Right cardiac atrium (tissue), 5 donors: Measurements from ENCODE around the gene PRDM10. TPM values are rescaled to one million over a fixed set of nuclear protein-coding genes. Genes with fewer than 3 reads are reported as not detected.
A peak's percentile ranks its signal among the peaks of the same experiment; 100 is the strongest.

Source experiments
- ATAC-seq, 2 donors: fragments of 200-7000 bp; cut with Tn5 transposase; one replicate each; pipeline versions ENCODE4 v1.8.0 to v1.9.1; 2020; ENCODE audit warnings: moderate library complexity in 2 of 2, mild to moderate bottlenecking in 1 of 2
- DNase-seq, 3 donors: peaks; one replicate each; pipeline ENCODE4 v3.0.0-alpha.2; 2020
- H3K27ac ChIP-seq: one replicate; pipeline ENCODE4 v1.5.1; 2013; ENCODE audit warnings: mild to moderate bottlenecking, low read length, control low read depth, moderate library complexity
- H3K27me3 ChIP-seq: one replicate; pipeline ENCODE4 v1.6.1; 2013; ENCODE audit not compliant: control insufficient read depth, insufficient read depth
- H3K4me1 ChIP-seq: one replicate; pipeline ENCODE4 v1.6.1; 2013; ENCODE audit warnings: low read length; ENCODE audit not compliant: control insufficient read depth, insufficient read depth
- H3K4me3 ChIP-seq: one replicate; pipeline ENCODE4 v1.5.1; 2013; ENCODE audit warnings: low read length, control low read depth
- H3K9me3 ChIP-seq: one replicate; pipeline ENCODE4 v1.6.1; 2013; ENCODE audit warnings: low read length; ENCODE audit not compliant: control insufficient read depth
- WGBS: extraction: QIAGEN DNeasy Blood & Tissue Kit; methylation state at CpG from one replicate; pipeline ENCODE4 v1.1.7; 2013; 5-methylcytosine and 5-hydroxymethylcytosine counted together
- intact Hi-C, 4 donors: fragments of 100-400 bp; cut with DNase I; formaldehyde crosslinking; loops; one replicate each; pipeline versions ENCODE4 v1.11.0 to v1.14.0; 2022 to 2023
- long read RNA-seq, 4 donors: library from polyadenylated mRNA; unstranded; transcript quantifications; one replicate each; pipeline ENCODE4 v2.0.0, GENCODE V29; 2020 to 2021
- polyA plus RNA-seq: library from polyadenylated mRNA; stranded (reverse); fragments of 200-250 nt; gene quantifications from one replicate; pipeline ENCODE4 v1.2.3, GENCODE V29; 2013
- total RNA-seq, 4 donors: library from RNA; stranded (reverse); fragmentation: NEBNext Ultra II Directional; extraction: Animal tissue kit (Norgen Biotek cat#: 25700); gene quantifications; one replicate each; pipeline ENCODE4 v1.2.1, GENCODE V29; 2021
- donor health status: healthy with polysubstance abuse.
- donor health status: DM: no; HTN: yes; CAD: no.
- donor health status: DM: no; HTN: no; CAD: no.
- donor health status: DM: no; HTN: yes; CAD: no; lungs with severe emphysema.
- donor health status: DM: yes; HTN: yes; CAD: no.

The PRDM10 gene
- total RNA-seq (1 to 10 TPM; 4.9 to 7.2 (median 6.3) TPM), polyA plus RNA-seq (1.6 TPM)
- long read RNA-seq, donor 1, full-length matches to known transcripts = 1 of 6 reads
- long read RNA-seq, donor 1, partial matches to known transcripts = 1 of 6 reads
- long read RNA-seq, donor 1, other reads (novel, unspliced or antisense) = 4 of 6 reads
- long read RNA-seq, donor 2, full-length matches to known transcripts = 1 of 2 reads
- long read RNA-seq, donor 2, partial matches to known transcripts = 0 of 2 reads
- long read RNA-seq, donor 2, other reads (novel, unspliced or antisense) = 1 of 2 reads
- long read RNA-seq, donor 3, partial matches to known transcripts = 2 of 4 reads
- long read RNA-seq, donor 3, other reads (novel, unspliced or antisense) = 2 of 4 reads
- long read RNA-seq, donor 4 = 0 reads

GRCh38 chr11:130002352-130002845 lies at the start of gene PRDM10:
Gene PRDM10, minus strand, starts transcription at chr11:130002835. Its CDS starts 41,871 bp downstream, at chr11:129960964.
- intact Hi-C loops = loop anchor here in 3 of 4 donors (5.0 to 10.0 kb wide), 4 partner anchors 65 to 312 kb away; partner anchors contain the start of genes APLP2 (in 2 of the 3) and ZBTB44 (in 1 of the 3)
- no peaks in the 10 kb centered on the region for H3K4me1 ChIP-seq
- DNase-seq (peak; percentile 95 to 98 (median 97)), ATAC-seq (peak; percentile 90 to 92)
- WGBS = under 1% methylated on average over 33 of the region's 33 CpGs
- H3K4me3 ChIP-seq = peak within 1 kb of the TSS; percentile 88
- H3K27ac ChIP-seq = peak within 1 kb of the TSS; percentile 90
- no peaks in the 10 kb centered on the region for H3K9me3 ChIP-seq
- H3K27me3 ChIP-seq = no peaks in the 10 kb centered on the region

GRCh38 chr11:130051082-130051481 lies 48.4 kb upstream of the PRDM10 start:
- intact Hi-C loops = no loop called here
- WGBS = 83% methylated on average over 1 of the region's 1 CpG
- no peak overlapping the region for H3K27ac ChIP-seq

GRCh38 chr11:130050257-130050656 lies 47.6 kb upstream of the PRDM10 start:
- H3K27ac ChIP-seq = no peak overlapping the region
- no peaks in the 10 kb centered on the region for H3K9me3 ChIP-seq
- no peaks in the 10 kb centered on the region for H3K27me3 ChIP-seq
- DNase-seq (no peak), ATAC-seq (peak; percentile 64 to 85)
- WGBS = 24% methylated on average over 2 of the region's 2 CpGs
- no peaks in the 10 kb centered on the region for H3K4me1 ChIP-seq
- intact Hi-C loops = no loop called here
- no peak overlapping the region for H3K4me3 ChIP-seq

More at GRCh38 chr11:130051082-130051481, 48.4 kb upstream of the PRDM10 start:
- ATAC-seq (peak; percentile 23 to 30), DNase-seq (no peak)
- Histone ChIP-seq H3K4me3 (no peak overlapping the region), H3K27me3 (no peaks in the 10 kb centered on the region), H3K9me3 (no peaks in the 10 kb centered on the region), H3K4me1 (no peaks in the 10 kb centered on the region)

- no peak overlapping the region for H3K27ac ChIP-seq
- H3K27me3 ChIP-seq = no peaks in the 10 kb centered on the region
- H3K4me1 ChIP-seq = no peaks in the 10 kb centered on the region
- DNase-seq = peak in 1 of 3 donors; percentile 16
- intact Hi-C loops = no loop called here
- WGBS = 92% methylated on average over 1 of the region's 1 CpG
- ATAC-seq = peak; percentile 37 to 38
- no peak overlapping the region for H3K4me3 ChIP-seq
- no peaks in the 10 kb centered on the region for H3K9me3 ChIP-seq
Measured at GRCh38 chr11:130049328-130049771, 46.7 kb upstream of the PRDM10 start.

GRCh38 chr11:130047141-130047540 lies 44.5 kb upstream of the PRDM10 start:
- Histone ChIP-seq H3K27ac (no peak overlapping the region), H3K4me1 (no peaks in the 10 kb centered on the region), H3K27me3 (no peaks in the 10 kb centered on the region), H3K9me3 (no peaks in the 10 kb centered on the region), H3K4me3 (no peak overlapping the region)
- no peak for ATAC-seq
- intact Hi-C loops = no loop called here
- WGBS = 90% methylated on average over 1 of the region's 1 CpG
- no peak for DNase-seq

GRCh38 chr11:130043575-130043974 lies 40.9 kb upstream of the PRDM10 start:
- peak in 1 of 2 donors; percentile 42 for ATAC-seq
- no peak overlapping the region for H3K27ac ChIP-seq
- WGBS = 59% methylated on average over 5 of the region's 5 CpGs
- no peaks in the 10 kb centered on the region for H3K4me1 ChIP-seq
- DNase-seq = peak in 1 of 3 donors; percentile 66
- H3K9me3 ChIP-seq = no peaks in the 10 kb centered on the region
- H3K27me3 ChIP-seq = no peaks in the 10 kb centered on the region
- intact Hi-C loops = no loop called here
- no peak overlapping the region for H3K4me3 ChIP-seq

- DNase-seq = no peak
- Histone ChIP-seq H3K4me1 (no peaks in the 10 kb centered on the region), H3K9me3 (no peaks in the 10 kb centered on the region), H3K27me3 (no peaks in the 10 kb centered on the region), H3K4me3 (no peak overlapping the region), H3K27ac (no peak overlapping the region)
- ATAC-seq = peak in 1 of 2 donors; percentile 39
- intact Hi-C loops = no loop called here
- 76% methylated on average over 16 of the region's 16 CpGs for WGBS
Measured at GRCh38 chr11:130042093-130042591, 39.5 kb upstream of the PRDM10 start.

GRCh38 chr11:130040281-130040940 lies 37.8 kb upstream of the PRDM10 start:
- ATAC-seq (peak in 1 of 2 donors; percentile 18), DNase-seq (no peak)
- Histone ChIP-seq H3K27me3 (no peaks in the 10 kb centered on the region), H3K4me3 (no peak overlapping the region), H3K9me3 (no peaks in the 10 kb centered on the region), H3K4me1 (no peaks in the 10 kb centered on the region), H3K27ac (no peak overlapping the region)
- intact Hi-C loops = no loop called here
- 88% methylated on average over 49 of the region's 49 CpGs for WGBS

GRCh38 chr11:130037881-130038585 lies 35.4 kb upstream of the PRDM10 start:
- no peaks in the 10 kb centered on the region for H3K27me3 ChIP-seq
- intact Hi-C loops = no loop called here
- no peaks in the 10 kb centered on the region for H3K4me1 ChIP-seq
- H3K27ac ChIP-seq = no peak overlapping the region
- no peak for DNase-seq
- no peaks in the 10 kb centered on the region for H3K9me3 ChIP-seq
- ATAC-seq = no peak
- 65% methylated on average over 7 of the region's 7 CpGs for WGBS
- no peak overlapping the region for H3K4me3 ChIP-seq

- Histone ChIP-seq H3K27ac (no peak overlapping the region), H3K27me3 (no peaks in the 10 kb centered on the region), H3K9me3 (no peaks in the 10 kb centered on the region), H3K4me1 (no peaks in the 10 kb centered on the region), H3K4me3 (no peak overlapping the region)
- ATAC-seq (no peak), DNase-seq (no peak)
- 68% methylated on average over 3 of the region's 3 CpGs for WGBS
- intact Hi-C loops = no loop called here
Measured at GRCh38 chr11:130037058-130037457, 34.4 kb upstream of the PRDM10 start.
